ENCODE measurements around the gene BICRAL. TPM values are rescaled to one million over a fixed set of nuclear protein-coding genes. Genes with fewer than 3 reads are reported as not detected.

Gene BICRAL
- total and polyA plus RNA-seq, 9 of the 15 experiments (the other 6 are each of a cell fraction or from before 2014, with no cell fraction given), result 1.2 to 11.9 (median 5.6) TPM

DNA sequence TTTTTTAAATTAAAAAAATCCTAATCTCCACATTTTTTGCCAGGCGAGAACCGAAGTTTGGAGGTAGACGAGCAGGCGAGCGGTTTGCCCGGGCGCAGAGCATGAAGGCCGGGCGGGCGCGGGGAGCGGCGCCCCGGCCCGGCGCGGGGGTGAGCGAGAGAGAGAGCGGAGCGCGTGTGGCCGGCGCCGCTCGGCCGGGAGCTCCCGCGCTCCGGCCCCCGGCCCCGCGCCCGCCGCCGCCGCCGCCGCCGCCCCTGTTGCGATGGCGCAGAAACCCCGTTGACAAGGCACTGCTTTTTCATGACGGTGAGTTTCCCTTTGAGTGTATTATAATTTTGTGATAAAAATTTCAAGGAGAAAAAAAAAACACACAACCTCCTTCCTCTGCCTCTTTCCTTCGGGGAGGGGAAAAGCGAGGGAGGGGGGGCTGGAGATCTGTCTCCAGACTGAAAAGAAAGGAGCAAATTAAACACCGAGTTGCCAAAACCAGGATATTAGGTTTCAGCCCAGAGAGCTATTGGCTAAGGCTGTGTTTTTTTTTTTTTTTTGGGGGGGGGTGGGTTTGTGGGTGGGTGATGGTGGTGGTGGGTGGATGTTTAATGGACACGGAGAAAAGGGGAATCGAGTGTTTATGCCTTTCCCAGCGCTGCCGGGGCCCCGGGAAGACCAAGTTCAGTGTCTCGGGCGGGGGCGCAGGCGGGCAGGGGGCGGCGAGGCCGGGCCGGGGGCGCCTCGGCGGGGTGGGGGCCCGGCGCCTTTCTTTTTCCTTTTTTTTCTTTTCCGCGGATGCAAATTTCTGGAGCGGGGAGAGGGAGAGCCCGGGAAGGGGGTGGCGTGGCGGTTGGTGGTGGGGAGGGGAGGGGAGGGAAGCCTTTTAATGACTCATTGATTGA, at the start of gene BICRAL (continued):
- TF ChIP-seq, protein P1, sequence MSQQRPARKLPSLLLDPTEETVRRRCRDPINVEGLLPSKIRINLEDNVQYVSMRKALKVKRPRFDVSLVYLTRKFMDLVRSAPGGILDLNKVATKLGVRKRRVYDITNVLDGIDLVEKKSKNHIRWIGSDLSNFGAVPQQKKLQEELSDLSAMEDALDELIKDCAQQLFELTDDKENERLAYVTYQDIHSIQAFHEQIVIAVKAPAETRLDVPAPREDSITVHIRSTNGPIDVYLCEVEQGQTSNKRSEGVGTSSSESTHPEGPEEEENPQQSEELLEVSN (IDR thresholded peaks at IDR 0.05; ENCODE audit: borderline replicate concordance in 1 of 2, extremely low read depth in 1 of 2, insufficient read depth in 1 of 2, insufficient read length in 1 of 2, low read depth in 1 of 2, low read length in 1 of 2, poor library complexity in 1 of 2, severe bottlenecking in 1 of 2), result peak; percentile 61 to 76
- TF ChIP-seq PHF8 (IDR thresholded peaks at IDR 0.05; ENCODE audit: borderline replicate concordance, low read length), result peak; percentile 47
- TF ChIP-seq ZNF766 (CRISPR knock-in tag; conservative IDR thresholded peaks at IDR 0.05), result peak; percentile 71
- TF ChIP-seq ZNF589 (CRISPR knock-in tag; IDR thresholded peaks at IDR 0.05; ENCODE audit: low read depth), result peak; percentile 85; the same call in 1 of the 2 replicates
- TF ChIP-seq POLR2AphosphoS5 (IDR thresholded peaks at IDR 0.05; ENCODE audit: control insufficient read depth, insufficient read depth, low read depth, low read length), result peak; percentile 72; the same call in 1 of the 2 replicates
- TF ChIP-seq, protein P2, sequence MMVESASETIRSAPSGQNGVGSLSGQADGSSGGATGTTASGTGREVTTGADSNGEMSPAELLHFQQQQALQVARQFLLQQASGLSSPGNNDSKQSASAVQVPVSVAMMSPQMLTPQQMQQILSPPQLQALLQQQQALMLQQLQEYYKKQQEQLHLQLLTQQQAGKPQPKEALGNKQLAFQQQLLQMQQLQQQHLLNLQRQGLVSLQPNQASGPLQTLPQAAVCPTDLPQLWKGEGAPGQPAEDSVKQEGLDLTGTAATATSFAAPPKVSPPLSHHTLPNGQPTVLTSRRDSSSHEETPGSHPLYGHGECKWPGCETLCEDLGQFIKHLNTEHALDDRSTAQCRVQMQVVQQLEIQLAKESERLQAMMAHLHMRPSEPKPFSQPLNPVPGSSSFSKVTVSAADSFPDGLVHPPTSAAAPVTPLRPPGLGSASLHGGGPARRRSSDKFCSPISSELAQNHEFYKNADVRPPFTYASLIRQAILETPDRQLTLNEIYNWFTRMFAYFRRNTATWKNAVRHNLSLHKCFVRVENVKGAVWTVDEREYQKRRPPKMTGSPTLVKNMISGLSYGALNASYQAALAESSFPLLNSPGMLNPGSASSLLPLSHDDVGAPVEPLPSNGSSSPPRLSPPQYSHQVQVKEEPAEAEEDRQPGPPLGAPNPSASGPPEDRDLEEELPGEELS (CRISPR knock-in tag; IDR thresholded peaks at IDR 0.05; ENCODE audit: borderline replicate concordance), result no peak
- TF ChIP-seq ZKSCAN3 (CRISPR knock-in tag; IDR thresholded peaks at IDR 0.05), result no peak
- TF ChIP-seq, protein P3, sequence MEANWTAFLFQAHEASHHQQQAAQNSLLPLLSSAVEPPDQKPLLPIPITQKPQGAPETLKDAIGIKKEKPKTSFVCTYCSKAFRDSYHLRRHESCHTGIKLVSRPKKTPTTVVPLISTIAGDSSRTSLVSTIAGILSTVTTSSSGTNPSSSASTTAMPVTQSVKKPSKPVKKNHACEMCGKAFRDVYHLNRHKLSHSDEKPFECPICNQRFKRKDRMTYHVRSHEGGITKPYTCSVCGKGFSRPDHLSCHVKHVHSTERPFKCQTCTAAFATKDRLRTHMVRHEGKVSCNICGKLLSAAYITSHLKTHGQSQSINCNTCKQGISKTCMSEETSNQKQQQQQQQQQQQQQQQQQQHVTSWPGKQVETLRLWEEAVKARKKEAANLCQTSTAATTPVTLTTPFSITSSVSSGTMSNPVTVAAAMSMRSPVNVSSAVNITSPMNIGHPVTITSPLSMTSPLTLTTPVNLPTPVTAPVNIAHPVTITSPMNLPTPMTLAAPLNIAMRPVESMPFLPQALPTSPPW (CRISPR knock-in tag; IDR thresholded peaks at IDR 0.05), result peak; percentile 95
- TF ChIP-seq, protein P4, sequence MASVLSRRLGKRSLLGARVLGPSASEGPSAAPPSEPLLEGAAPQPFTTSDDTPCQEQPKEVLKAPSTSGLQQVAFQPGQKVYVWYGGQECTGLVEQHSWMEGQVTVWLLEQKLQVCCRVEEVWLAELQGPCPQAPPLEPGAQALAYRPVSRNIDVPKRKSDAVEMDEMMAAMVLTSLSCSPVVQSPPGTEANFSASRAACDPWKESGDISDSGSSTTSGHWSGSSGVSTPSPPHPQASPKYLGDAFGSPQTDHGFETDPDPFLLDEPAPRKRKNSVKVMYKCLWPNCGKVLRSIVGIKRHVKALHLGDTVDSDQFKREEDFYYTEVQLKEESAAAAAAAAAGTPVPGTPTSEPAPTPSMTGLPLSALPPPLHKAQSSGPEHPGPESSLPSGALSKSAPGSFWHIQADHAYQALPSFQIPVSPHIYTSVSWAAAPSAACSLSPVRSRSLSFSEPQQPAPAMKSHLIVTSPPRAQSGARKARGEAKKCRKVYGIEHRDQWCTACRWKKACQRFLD (CRISPR knock-in tag; IDR thresholded peaks at IDR 0.05), result peak; percentile 85; the same call in 1 of the 2 replicates
- TF ChIP-seq FOXM1 (IDR thresholded peaks at IDR 0.05; ENCODE audit: low read depth), result 0 out of 2 replicates have a peak, but pooled peaks have one; percentile 21
- no peak for TF ChIP-seq FOXM1 (CRISPR knock-in tag; IDR thresholded peaks at IDR 0.05; ENCODE audit: low read depth)
- TF ChIP-seq EGR1 (conservative IDR thresholded peaks at IDR 0.05), result peak; percentile 72
- TF ChIP-seq TBL1XR1 (IDR thresholded peaks at IDR 0.05; ENCODE audit: low read length in 2 of 2), result 0 out of 4 replicates have a peak, but pooled peaks of 1 of the 2 experiments have one; percentile 4
- 0 out of 2 replicates have a peak, but pooled peaks have one; percentile 26 for TF ChIP-seq BACH1 (tag; IDR thresholded peaks at IDR 0.05)
- TF ChIP-seq, protein P5, sequence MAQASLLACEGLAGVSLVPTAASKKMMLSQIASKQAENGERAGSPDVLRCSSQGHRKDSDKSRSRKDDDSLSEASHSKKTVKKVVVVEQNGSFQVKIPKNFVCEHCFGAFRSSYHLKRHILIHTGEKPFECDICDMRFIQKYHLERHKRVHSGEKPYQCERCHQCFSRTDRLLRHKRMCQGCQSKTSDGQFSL (CRISPR knock-in tag; IDR thresholded peaks at IDR 0.05), result peak; percentile 31; the same call in 1 of the 2 replicates
- TF ChIP-seq, protein P5 (tag; IDR thresholded peaks at IDR 0.05), result peak in 1 of 2 experiments; percentile 70; a peak in 2 of 4 replicates

All from K562 (cell line).